Activated naive CD8-positive, alpha-beta T cell treated with anti-CD3 and anti-CD28 coated beads, Interleukin-2, amount 50 U/mL, for 24 hours (primary cell): ENCODE results near the gene ZG16B.
A peak's percentile ranks its signal among the peaks of the same experiment; 100 is the strongest.

ENCODE experiments used
- ATAC-seq: fragments of 150-1000 bp; cut with Tn5 transposase; one replicate; pipeline ENCODE4 v1.10.0; 2021
- DNase-seq: peaks from one replicate; pipeline ENCODE4 v3.0.0; 2021
- H3K27ac Mint-ChIP-seq: one replicate; pipeline ENCODE4 v1.8.0; 2021; ENCODE audit warnings: mild to moderate bottlenecking, mixed read lengths
- H3K27me3 Mint-ChIP-seq: one replicate; pipeline ENCODE4 v1.8.0; 2021; ENCODE audit warnings: mixed read lengths
- H3K36me3 Mint-ChIP-seq: one replicate; pipeline ENCODE4 v1.8.0; 2021; ENCODE audit warnings: low read depth, mixed read lengths
- H3K4me1 Mint-ChIP-seq: one replicate; pipeline ENCODE4 v1.8.0; 2021; ENCODE audit warnings: mixed read lengths
- H3K4me3 Mint-ChIP-seq: one replicate; pipeline ENCODE4 v1.8.0; 2021; ENCODE audit warnings: mild to moderate bottlenecking, moderate library complexity, mixed read lengths
- H3K9me3 Mint-ChIP-seq: one replicate; pipeline ENCODE4 v1.8.0; 2021; ENCODE audit warnings: mixed read lengths

The ZG16B gene

DNA sequence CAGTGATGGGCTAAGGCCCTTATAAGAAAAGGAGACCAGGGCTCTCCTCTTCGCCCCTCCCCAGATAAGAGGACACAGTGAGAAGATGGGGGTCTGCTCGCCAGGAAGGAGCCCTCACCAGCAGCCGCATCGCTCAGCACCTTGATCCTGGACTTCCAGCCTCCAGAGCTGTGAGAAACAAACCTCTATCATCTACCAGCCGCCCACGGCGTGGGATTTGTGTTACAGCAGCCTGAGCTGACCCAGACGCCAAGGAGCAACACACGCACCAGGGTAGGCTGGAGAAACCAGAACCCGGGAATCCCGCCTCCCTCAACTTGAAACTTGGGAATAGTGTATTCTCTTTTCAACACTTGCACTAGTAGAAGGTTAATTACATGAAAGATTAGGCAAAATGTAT, 4.2 kb upstream of the ZG16B start:
- no peak overlapping the region for H3K27ac Mint-ChIP-seq
- no peak overlapping the region for H3K4me3 Mint-ChIP-seq
- no peaks in the 10 kb centered on the region for H3K36me3 Mint-ChIP-seq
- H3K9me3 Mint-ChIP-seq: no peaks in the 10 kb centered on the region
- no peak for ATAC-seq
- H3K4me1 Mint-ChIP-seq: no peaks in the 10 kb centered on the region
- DNase-seq: no peak
- H3K27me3 Mint-ChIP-seq: no peaks in the 10 kb centered on the region

DNA sequence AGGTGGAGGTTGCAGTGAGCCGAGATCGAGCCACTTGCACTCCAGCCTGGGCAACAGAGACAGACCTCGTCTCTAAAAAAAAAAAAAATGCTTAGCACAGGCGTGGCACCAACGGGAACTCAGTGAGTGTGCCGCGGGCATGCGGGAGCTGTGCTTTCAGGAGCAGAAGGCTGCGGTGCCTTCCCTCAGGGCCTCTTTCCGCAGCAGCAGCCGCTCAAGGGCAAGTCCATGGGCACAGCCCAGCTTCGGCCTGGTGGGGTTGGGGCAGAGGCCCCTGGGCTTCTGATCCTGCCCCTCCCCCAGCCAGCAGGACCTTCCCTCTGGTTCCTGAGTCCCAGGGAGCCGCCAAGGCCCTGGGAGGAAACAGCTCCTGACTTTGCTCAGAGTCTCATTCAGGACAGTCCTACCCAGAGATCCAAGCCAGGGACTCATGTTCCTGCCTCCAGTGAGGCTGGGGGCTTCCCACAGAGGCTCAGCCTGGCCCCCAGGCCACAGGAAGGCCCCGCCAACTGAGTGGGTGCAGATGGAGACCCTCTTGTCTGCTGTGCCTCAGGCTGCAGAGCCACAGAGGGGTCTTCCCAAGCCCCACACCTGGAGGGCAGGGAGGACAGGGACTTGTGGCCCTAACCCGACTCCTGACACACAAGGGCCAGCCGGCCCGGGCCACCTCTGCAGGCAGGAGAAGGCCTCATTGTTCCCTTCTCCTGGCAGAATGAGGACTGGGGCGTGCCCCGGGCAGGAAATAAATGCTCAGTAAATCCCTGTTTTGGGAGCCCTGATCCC, 3.3 kb upstream of the ZG16B start:
- Mint-ChIP-seq H3K36me3 (no peaks in the 10 kb centered on the region), H3K4me1 (no peaks in the 10 kb centered on the region), H3K4me3 (no peak overlapping the region), H3K9me3 (no peaks in the 10 kb centered on the region), H3K27me3 (peaks cover 3% of the 10 kb centered on the region), H3K27ac (no peak overlapping the region)
- ATAC-seq (no peak), DNase-seq (no peak)

DNA sequence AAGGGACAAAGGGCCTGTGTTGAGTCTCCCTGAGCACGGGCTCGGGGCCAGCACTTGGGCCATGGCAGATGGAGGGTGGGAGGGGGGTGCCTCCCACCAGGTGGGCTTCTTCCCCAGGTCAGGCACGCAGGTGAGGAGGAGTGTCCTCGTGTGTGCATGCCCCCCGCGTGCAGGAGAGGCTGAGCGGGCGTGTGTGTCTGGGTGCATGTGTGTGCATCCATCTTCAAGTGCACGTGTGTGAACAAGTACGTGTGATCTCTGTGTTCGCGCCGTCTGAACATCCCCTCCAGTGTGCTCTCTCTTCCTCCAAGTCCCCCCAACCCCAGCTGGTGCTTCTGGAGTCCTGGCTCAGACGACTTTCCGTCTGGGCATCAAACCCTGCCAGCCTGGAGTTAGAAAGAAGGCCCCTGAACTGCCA, 2.7 kb upstream of the ZG16B start:
- H3K27me3 Mint-ChIP-seq: peaks cover 3% of the 10 kb centered on the region
- no peak for DNase-seq
- H3K9me3 Mint-ChIP-seq: no peaks in the 10 kb centered on the region
- H3K27ac Mint-ChIP-seq: no peak overlapping the region
- no peak overlapping the region for H3K4me3 Mint-ChIP-seq
- no peaks in the 10 kb centered on the region for H3K36me3 Mint-ChIP-seq
- ATAC-seq: no peak
- no peaks in the 10 kb centered on the region for H3K4me1 Mint-ChIP-seq

DNA sequence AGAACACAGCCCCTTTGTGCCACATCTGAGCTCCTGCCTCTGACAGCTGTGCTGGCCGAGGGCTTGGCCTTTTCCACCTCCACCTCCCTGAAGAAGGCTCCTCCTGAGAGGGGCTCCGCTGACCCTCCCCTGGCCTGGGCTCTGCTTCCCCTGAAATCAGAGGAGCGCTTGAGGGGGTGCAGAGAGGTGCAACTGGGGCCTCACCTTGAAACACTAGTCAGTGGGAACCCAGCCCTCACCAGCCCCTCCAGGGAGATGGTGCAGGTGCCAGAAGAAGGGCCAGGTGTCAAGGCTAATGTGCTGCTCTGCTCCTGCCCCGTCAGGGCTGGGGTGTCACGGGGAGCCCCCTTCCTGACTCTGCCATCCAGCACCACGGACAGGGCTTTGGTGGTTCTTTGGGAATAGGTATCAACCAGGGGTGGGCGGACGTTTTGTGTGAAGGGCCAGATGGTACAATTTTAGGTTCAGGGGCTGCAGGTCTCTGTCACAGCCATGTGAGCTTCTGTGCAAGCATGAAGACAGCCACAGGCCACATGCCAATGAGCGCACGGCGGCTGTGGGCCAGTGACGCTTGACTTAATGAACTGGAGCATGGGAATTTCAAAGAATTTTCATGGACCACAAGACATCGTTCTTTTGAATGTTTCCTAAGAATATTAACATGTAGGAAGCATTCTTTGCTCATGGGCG, 2.1 kb upstream of the ZG16B start:
- H3K4me1 Mint-ChIP-seq: no peaks in the 10 kb centered on the region
- H3K27me3 Mint-ChIP-seq: peaks cover 3% of the 10 kb centered on the region
- H3K9me3 Mint-ChIP-seq: no peaks in the 10 kb centered on the region
- no peak overlapping the region for H3K27ac Mint-ChIP-seq
- ATAC-seq: no peak
- no peak overlapping the region for H3K4me3 Mint-ChIP-seq
- H3K36me3 Mint-ChIP-seq: no peaks in the 10 kb centered on the region
- no peak for DNase-seq

DNA sequence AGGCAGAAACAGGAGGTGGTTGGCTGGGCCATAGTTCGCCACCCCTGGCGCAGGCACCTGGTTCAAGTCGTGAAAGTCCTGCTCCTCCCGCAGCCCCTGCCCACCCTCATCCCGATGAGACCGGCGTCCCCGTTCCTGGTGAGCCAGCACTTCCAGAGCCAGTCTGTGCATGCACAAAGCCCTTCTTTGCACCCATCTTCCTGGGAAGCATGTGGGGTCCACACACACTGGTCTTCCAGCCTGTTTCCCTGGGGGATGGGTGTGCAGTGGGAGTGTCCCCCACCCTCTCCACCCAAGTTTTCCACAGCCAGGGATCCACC, 1.6 kb upstream of the ZG16B start:
- Mint-ChIP-seq H3K27me3 (peaks cover 3% of the 10 kb centered on the region), H3K4me1 (no peaks in the 10 kb centered on the region), H3K4me3 (no peak overlapping the region), H3K9me3 (no peaks in the 10 kb centered on the region), H3K27ac (no peak overlapping the region), H3K36me3 (no peaks in the 10 kb centered on the region)
- ATAC-seq (no peak), DNase-seq (no peak)

DNA sequence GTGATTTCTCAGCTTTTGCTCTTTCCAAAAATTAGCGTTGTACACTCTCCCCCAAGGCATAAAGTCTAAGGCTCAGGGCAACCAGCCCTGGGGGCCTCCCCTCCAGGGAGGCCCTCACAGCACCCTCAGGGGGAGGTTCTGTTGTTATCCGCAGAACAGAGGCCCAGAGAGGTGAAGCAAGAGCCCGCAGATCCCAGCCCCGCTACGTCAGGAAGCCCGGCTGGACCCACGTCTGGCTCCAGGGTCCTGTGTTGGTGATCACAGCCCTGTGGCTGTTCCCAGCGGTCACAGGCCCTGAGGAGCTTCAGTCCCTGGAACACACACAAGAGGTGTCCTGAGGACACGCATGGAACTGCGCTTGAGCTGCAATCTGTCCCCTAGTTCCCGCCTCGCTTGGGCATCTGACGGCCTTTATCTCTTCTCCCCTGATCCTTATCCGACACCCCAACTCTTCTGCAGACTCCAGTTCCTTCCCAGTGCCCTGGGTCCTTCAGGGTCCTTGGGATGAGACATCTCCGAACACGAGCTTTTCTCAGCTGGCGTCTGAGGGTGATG, 1.1 kb upstream of the ZG16B start:
- Mint-ChIP-seq H3K27ac (no peak overlapping the region), H3K27me3 (peaks cover 3% of the 10 kb centered on the region), H3K36me3 (no peaks in the 10 kb centered on the region), H3K4me1 (no peaks in the 10 kb centered on the region), H3K9me3 (no peaks in the 10 kb centered on the region), H3K4me3 (no peak overlapping the region)
- no peak for DNase-seq
- no peak for ATAC-seq

DNA sequence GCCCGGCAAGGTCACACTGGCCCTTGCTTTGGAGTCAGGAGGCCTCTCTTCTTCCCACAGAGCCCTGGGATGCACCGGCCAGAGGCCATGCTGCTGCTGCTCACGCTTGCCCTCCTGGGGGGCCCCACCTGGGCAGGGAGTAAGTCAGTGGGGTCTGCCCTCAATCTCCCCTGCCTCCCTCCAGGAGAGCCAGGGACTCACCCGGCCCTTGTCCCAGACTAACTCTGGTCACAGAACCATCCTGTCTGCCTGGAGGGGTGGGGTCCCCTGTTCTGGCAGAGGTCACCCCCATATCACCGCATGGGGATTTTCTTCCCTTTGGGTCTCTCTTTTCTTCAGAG, 222 bp downstream of the ZG16B start:
- no peak overlapping the region for H3K4me3 Mint-ChIP-seq

DNA sequence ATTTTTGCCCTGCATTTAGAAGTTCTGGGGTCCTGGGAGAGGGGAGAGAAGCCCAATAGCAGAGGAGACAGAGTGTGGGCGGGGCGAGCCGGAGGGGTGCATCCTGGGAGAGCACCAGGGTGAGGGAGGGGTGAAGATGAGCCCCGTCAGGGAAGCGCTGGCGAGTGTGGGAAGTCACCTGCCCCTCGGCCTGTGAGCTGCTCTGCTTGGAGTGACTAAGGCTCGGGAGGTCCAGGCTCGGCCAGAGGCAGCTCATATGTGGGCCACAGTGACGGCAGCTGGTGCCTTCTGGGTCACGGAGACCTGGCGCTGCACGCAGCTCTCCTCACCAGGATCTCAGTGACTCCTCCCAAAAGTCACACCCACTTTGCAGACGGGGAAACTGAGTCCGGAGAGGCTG, 1.1 kb downstream of the ZG16B start:
- H3K36me3 Mint-ChIP-seq: no peaks in the 10 kb centered on the region
- peaks cover 3% of the 10 kb centered on the region for H3K27me3 Mint-ChIP-seq
- ATAC-seq (no peak), DNase-seq (no peak)
- no peak overlapping the region for H3K4me3 Mint-ChIP-seq
- no peak overlapping the region for H3K27ac Mint-ChIP-seq
- no peaks in the 10 kb centered on the region for H3K4me1 Mint-ChIP-seq
- H3K9me3 Mint-ChIP-seq: no peaks in the 10 kb centered on the region

More for the DNA sequence above, 222 bp downstream of the ZG16B start:
- H3K27me3 Mint-ChIP-seq: peaks cover 3% of the 10 kb centered on the region
- no peaks in the 10 kb centered on the region for H3K36me3 Mint-ChIP-seq
- H3K4me1 Mint-ChIP-seq: no peaks in the 10 kb centered on the region
- no peak for DNase-seq
- no peak for ATAC-seq
- H3K27ac Mint-ChIP-seq: no peak overlapping the region
- no peaks in the 10 kb centered on the region for H3K9me3 Mint-ChIP-seq

DNA sequence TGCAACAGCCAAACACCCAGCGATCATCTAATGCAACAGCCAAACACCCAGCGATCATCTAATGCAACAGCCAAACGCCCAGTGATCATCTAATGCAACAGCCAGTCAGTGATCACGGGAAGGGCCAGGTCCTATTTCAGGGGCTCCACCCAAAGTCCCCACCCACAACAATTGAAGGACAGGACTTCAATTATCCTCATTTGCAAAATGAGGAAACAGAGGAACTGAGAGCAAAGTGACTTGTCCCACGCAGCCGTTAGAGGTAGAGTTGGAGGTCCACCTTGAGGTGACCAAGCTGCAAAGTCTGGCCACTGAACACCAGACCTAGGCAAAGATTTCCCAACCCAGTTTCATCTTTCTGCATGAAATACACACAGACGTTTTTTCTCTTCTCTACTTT, 3.7 kb downstream of the ZG16B start:
- ATAC-seq (no peak), DNase-seq (no peak)
- H3K27ac Mint-ChIP-seq: no peak overlapping the region
- H3K4me1 Mint-ChIP-seq: peaks cover 6% of the 10 kb centered on the region
- no peaks in the 10 kb centered on the region for H3K36me3 Mint-ChIP-seq
- H3K27me3 Mint-ChIP-seq: peaks cover 5% of the 10 kb centered on the region
- no peak overlapping the region for H3K4me3 Mint-ChIP-seq
- H3K9me3 Mint-ChIP-seq: no peaks in the 10 kb centered on the region

DNA sequence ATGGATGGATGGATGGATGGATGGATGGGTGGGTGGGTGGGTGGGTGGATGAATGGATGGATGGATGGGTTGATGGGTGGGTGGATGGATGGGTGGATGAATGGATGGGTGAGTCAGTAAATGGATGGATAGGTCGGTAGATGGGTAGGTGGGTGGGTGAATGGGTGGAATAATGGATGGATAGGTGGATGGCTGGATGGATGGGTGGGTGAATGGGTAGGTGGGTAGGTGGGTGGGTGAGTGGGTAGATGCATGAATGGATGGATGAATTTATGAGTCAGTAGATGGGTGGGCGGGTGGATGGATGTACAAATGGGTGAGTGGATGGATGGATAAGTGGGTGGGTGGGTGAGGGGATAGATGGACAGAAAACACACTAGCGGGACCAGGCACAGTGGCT, 4.9 kb downstream of the ZG16B start:
- Mint-ChIP-seq H3K4me1 (peaks cover 14% of the 10 kb centered on the region), H3K9me3 (no peaks in the 10 kb centered on the region), H3K27ac (no peak overlapping the region), H3K36me3 (no peaks in the 10 kb centered on the region), H3K4me3 (no peak overlapping the region), H3K27me3 (peaks cover 5% of the 10 kb centered on the region)
- no peak for ATAC-seq
- no peak for DNase-seq

DNA sequence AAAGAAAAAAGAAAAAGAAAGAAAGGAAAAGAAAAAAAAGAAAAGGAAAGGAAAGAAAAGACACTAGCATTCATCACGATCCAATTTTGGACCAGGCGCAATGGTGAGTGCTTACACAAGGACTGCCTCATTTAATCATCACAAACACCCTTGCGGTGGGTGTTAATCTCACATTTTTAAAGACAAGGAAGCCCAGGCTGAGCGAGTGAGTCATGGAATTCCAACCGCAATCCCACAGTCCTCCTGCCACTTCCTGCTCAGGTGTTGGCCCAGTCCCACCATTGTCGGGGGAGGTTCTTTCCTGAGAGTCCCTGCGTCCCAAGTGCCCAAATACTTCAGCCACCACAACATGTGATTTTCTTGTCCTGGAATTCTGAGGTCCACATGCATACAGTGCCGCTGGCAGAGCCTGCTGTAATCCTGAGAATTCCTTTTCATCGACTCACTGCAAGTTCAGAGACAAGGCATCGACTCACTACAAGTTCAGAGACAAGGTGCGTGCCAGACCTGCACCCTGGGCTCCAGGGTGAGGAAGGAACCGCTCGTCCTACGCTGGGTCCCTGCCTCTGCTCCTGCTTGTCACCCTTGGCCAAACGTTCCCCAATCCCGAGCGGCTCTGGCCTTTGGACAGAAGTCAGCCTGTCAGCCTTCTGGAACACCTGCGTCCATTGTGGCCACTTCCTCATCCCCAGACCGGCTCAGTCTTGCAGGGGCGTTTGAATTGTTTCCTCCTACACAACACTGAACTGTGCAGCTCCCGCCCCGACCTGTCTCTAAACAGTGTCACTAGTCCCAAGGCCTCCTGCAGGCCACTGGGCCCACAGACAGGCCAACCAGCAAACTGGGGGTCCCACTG, 5.8 kb downstream of the ZG16B start:
- no peak overlapping the region for H3K27ac Mint-ChIP-seq
- H3K36me3 Mint-ChIP-seq: no peaks in the 10 kb centered on the region
- no peak for ATAC-seq
- no peak overlapping the region for H3K4me3 Mint-ChIP-seq
- peaks cover 16% of the 10 kb centered on the region for H3K4me1 Mint-ChIP-seq
- H3K27me3 Mint-ChIP-seq: peaks cover 5% of the 10 kb centered on the region
- DNase-seq: no peak
- no peaks in the 10 kb centered on the region for H3K9me3 Mint-ChIP-seq

DNA sequence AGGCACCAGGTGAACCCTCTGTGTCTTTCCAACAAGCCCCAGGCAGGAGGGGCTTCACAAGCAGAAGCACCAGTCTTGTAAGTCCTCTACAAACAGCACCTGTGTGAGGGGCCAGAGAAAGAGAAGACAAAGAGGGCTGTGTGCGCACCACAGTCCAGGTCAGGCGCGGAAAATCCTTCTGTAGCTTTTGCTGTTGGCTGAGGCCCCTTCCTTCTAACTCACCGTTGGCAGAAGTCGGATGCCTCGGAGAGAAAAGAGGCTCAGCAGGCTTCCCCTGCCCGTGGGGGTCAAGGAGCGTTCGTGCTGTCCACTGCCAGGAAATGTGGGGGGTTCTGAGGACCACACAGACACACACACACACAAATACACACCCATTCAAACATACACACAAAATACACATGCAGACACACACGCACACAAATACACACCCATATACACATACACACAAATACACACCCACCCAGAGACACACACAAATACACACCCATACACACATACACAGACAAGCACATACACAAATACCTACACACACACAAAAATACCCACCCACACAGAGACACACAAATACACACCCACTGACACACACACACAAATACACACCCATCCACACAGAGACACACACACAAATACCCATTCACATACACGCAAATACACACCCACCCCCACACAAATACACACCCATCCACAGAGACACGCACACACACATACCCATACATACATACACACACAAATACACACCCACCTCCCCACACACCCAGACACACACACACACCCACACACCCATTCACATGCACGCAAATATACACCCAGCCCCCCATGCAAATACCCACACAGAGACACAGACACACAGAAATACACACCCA, 6.8 kb downstream of the ZG16B start:
- ATAC-seq (no peak), DNase-seq (no peak)
- no peak overlapping the region for H3K4me3 Mint-ChIP-seq
- no peaks in the 10 kb centered on the region for H3K9me3 Mint-ChIP-seq
- H3K4me1 Mint-ChIP-seq: peaks cover 23% of the 10 kb centered on the region
- no peak overlapping the region for H3K27ac Mint-ChIP-seq
- H3K27me3 Mint-ChIP-seq: peaks cover 2% of the 10 kb centered on the region
- no peaks in the 10 kb centered on the region for H3K36me3 Mint-ChIP-seq

DNA sequence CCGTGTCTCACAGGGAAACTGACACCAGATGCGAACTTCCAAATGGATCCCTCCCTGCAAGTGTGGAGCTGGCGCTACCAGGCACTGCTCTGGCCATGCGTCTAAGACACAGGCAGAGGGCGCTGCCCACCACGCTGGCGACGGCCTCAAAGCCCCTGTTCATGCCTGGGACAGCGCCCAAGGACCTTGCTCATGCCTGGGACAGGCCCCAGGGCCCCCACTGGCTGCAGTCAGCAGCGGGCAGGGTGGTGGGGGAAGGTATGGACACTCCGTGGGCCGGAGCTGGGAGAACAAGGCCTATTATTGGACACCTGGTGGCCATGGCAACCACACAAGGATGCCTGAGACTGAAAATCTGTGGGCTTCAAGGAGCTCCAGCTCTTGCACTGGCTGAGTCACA, 8.8 kb downstream of the ZG16B start:
- peaks cover 32% of the 10 kb centered on the region for H3K4me1 Mint-ChIP-seq
- H3K27ac Mint-ChIP-seq: no peak overlapping the region
- H3K27me3 Mint-ChIP-seq: peaks cover 2% of the 10 kb centered on the region
- H3K9me3 Mint-ChIP-seq: peaks cover 3% of the 10 kb centered on the region
- DNase-seq (peak; percentile 63), ATAC-seq (peak; percentile 73)
- no peaks in the 10 kb centered on the region for H3K36me3 Mint-ChIP-seq
- no peak overlapping the region for H3K4me3 Mint-ChIP-seq
